Renal pelvis (tissue), 4 donors: Measurements from ENCODE around the gene SCYGR5. TPM values are rescaled to one million over a fixed set of nuclear protein-coding genes. Genes with fewer than 3 reads are reported as not detected.
"Not testable (repeated sequence)": the region's sequence is repeated elsewhere in the genome, so short reads cannot be mapped to it uniquely, and the experiment has no call there.

Experiments
- DNase-seq: peaks from one replicate; pipeline ENCODE4 v3.0.0-alpha.2; 2013
- polyA plus RNA-seq, 3 donors: library from polyadenylated mRNA; unstranded; fragments of 120-200 nt; gene quantifications; one replicate each; pipeline ENCODE4 v1.2.1, GENCODE V29; 2013; ENCODE audit not compliant: insufficient read length in 3 of 3

SCYGR5 gene
- polyA plus RNA-seq, 3 donors, result not detected

- DNase-seq, result no peak
Measured at GRCh38 chr2:227671170-227671905, 4.7 kb downstream of the SCYGR5 start.

- DNase-seq, result not testable (repeated sequence)
Measured at GRCh38 chr2:227673620-227674019, 7.0 kb downstream of the SCYGR5 start.

- DNase-seq, result no peak
Measured at GRCh38 chr2:227674485-227674884, 7.9 kb downstream of the SCYGR5 start.

GRCh38 chr2:227677928-227678327, 11.3 kb downstream of the SCYGR5 start:
- no peak for DNase-seq

GRCh38 chr2:227684258-227684657, 17.7 kb downstream of the SCYGR5 start:
- no peak for DNase-seq

- DNase-seq, result no peak
Measured at GRCh38 chr2:227687189-227687588, 20.6 kb downstream of the SCYGR5 start.

- DNase-seq, result no peak
Measured at GRCh38 chr2:227696990-227697679, 30.5 kb downstream of the SCYGR5 start.

- no peak for DNase-seq
Measured at GRCh38 chr2:227701556-227701955, 35.0 kb downstream of the SCYGR5 start.

- DNase-seq, result no peak
Measured at GRCh38 chr2:227703280-227703732, 36.7 kb downstream of the SCYGR5 start.

- no peak for DNase-seq
Measured at GRCh38 chr2:227703961-227704360, 37.4 kb downstream of the SCYGR5 start.

- no peak for DNase-seq
Measured at GRCh38 chr2:227706859-227707258, 40.3 kb downstream of the SCYGR5 start.

GRCh38 chr2:227707390-227707789, 40.8 kb downstream of the SCYGR5 start:
- DNase-seq, result no peak

- no peak for DNase-seq
Measured at GRCh38 chr2:227710986-227711385, 44.4 kb downstream of the SCYGR5 start.

GRCh38 chr2:227713291-227713690, 46.7 kb downstream of the SCYGR5 start:
- DNase-seq, result no peak

GRCh38 chr2:227716501-227716900, 49.9 kb downstream of the SCYGR5 start:
- DNase-seq, result no peak

Other genes with a start within 250 kb of the SCYGR5 start
- gene AGFG1, start 194.6 kb upstream of the SCYGR5 start, polyA plus RNA-seq, result 10 to 100 TPM; 68.5 to 78.6 (median 71.1) TPM
- gene SCYGR2, start 67.9 kb upstream of the SCYGR5 start, polyA plus RNA-seq, result not detected
- not detected for gene SCYGR3, start 52.0 kb upstream of the SCYGR5 start, polyA plus RNA-seq
- gene SCYGR4, start 49.3 kb upstream of the SCYGR5 start, polyA plus RNA-seq, result under 1 TPM in 1 of 3 donors, not detected in 2; 0.09 TPM
- 10 to 100 TPM in 2 of 3 donors, 1 to 10 TPM in 1; 7.4 to 11.6 (median 10.6) TPM for gene SLC19A3, start 51.2 kb downstream of the SCYGR5 start, polyA plus RNA-seq
- not detected for gene SCYGR6, start 58.0 kb downstream of the SCYGR5 start, polyA plus RNA-seq
- gene SCYGR7, start 61.5 kb downstream of the SCYGR5 start, polyA plus RNA-seq, result not detected
- not detected for gene SCYGR8, start 79.1 kb downstream of the SCYGR5 start, polyA plus RNA-seq
- gene CCL20, start 147.0 kb downstream of the SCYGR5 start, polyA plus RNA-seq, result under 1 TPM in 2 of 3 donors, not detected in 1; 0.60 to 0.66 TPM
- under 1 TPM; 0.50 to 0.65 (median 0.60) TPM for gene DAW1, start 204.8 kb downstream of the SCYGR5 start, polyA plus RNA-seq